GM12872 (cell line): ENCODE measurements around the gene ABCC2.

Experiments
- CTCF ChIP-seq: IDR thresholded peaks from 3 replicates; pipeline ENCODE4 v1.5.1; 2011; ENCODE audit warnings: low read depth, mild to moderate bottlenecking, low read length, moderate library complexity; ENCODE audit not compliant: insufficient read depth

ABCC2 gene

DNA sequence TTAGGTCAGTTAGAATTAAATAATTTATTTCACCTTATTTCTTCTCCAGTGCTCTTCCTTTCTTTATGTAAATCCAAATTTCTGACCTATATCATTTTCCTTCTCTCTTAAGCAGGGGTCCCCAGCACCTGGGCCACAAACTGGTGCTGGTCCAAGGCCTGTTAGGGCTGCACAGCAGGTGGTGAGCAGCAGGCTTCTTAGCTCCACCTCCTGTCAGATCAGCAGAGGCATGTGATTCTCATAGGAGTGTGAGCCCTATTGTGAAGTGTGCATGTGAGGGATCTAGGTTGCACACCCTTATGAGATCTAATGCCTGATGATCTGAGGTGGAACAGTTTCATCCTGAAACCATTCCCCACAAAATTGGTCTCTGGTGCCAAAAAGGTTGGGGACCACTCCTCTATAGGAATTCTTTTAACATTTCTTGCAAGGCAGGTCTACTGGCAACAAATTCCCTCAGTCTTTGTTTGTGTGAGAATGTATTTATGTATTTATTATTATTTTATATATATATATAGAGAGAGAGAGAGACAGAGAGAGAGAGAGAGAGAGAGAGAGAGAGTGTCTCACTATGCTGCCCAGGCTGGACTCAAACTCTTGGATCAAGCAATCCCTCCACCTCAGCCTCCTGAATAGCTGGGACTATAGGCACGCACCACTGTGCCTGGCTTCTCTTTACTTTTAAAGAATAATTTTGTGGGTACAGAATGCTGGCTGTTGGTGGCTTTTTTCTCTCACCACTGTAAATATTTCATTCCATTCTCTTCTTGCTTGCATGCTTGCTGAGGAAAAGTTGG lies 4.3 kb upstream of the ABCC2 start:
- no peak for TF ChIP-seq CTCF

DNA sequence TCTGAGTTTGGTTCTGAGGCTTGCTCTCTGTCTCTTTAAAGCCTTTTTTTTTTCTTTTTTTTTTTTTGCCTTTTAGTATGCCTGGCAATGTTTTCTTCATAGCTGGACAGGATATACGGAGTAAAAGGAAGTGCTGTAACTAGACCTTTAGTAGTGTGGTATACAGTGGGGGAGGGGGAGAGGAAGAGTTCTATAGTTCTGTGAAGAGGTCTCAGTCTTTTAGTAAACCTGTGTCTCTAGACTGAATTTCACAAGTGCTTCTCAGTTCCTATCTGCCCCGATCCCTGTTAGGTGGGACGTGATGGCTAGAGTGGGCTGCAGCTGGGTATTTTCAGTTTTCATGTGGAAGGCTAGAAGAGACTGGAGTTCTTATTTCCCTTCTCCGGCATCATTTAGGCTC lies 3.1 kb upstream of the ABCC2 start:
- no peak for TF ChIP-seq CTCF

DNA sequence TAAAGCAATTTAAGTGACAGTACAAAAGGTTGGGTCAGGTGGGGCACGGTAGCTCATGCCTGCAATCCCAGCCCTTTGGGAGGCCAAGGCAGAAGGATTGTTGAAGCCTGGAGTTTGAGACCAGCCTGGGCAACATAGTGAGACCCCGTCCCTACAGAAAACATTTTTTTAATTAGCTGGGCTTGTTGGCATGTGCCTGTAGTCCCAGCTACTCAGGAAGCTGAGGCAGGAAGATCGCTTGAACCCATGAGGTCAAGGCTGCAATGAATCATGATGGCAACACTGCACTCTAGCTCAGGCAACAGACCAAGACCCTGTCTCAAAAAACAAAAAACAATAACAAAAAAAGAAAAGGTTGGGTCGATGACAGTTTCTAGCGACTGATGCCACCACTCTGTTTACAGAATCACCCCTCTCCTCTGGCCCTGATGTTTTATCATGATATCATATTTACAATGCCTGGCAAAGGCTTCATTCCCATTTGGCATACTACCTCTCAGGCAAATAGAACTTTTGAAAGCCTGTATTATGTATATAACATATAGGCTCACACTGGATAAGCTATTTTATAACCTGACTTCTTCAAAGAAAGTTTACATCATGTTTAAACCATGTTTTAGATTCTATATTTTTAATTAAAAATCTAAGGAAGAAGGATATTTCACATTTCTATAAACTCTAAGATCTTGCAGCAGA lies 558 bp upstream of the ABCC2 start:
- TF ChIP-seq CTCF = no peak

- no peak for TF ChIP-seq CTCF
These were observed 1.7 kb downstream of the ABCC2 start for GRCh38 chr10:99784016-99784726.

DNA sequence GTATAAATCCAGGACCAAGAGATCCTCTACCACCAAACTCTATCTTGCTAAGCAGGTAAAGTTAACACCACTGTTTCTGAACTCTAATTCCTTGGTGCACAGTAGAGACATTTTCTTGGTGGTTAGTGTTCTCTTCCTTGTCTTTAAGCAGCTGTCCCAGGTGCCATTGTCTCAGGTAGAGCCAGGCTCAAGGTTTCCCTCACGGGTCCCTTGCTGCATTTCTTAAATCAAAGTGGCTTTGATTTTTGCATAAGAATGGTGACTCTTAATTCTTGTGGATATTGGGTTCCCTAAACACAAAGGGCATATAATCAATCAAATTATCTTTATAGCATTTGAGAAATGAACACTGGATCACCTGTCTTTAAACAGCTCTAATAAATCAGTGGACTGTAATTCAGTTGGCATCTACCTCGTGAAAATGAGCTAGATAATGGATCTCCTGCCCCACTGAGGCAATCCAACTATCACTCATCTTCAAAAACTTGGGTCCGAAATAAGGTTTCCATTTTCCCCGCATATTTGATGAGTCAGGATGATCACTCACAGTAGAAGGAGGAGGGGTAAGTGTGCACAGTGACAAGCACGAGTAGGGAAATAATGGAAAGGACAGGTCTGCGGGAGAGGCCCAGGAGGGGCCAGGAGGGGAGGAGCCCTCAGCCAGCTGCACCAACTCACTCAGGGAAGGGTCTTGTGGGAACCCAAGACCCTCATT lies 2.4 kb downstream of the ABCC2 start:
- TF ChIP-seq CTCF = no peak

DNA sequence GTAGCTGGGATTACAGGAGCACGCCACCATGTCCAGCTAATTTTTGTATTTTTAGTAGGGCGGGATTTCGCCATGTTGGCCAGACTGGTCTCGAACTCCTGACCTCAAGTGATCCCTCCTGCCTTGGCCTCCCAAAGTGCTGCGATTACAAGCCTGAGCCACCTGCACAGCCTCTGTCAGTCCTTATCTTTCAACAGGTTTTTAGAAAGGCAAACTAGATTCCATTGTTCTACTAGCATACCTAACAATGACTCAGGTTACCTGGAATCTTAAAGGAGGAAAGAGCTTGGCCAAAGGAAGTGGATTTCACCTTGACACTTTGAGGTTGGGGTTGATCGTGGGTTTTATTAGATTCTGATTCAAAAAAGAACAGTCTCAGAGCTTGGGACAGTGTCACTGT lies 3.2 kb downstream of the ABCC2 start:
- no peak for TF ChIP-seq CTCF

DNA sequence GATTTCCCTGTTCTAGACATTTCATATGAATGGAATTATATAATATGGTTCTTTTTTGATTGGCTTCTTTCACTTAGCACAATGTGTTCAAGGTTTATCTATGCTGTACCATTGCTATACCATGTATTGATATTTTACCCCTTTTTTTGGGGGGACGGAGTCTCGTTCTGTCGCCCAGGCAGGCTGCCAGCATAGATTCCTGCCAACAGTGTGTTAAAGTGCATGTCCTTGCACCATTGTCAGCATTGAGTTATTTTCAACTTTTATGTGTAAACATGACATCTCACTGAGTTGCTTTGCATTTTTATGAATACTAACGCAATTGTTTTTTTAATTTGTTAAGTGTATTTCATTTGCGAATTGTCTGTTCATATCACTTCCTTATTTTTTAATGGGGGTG lies 4.9 kb downstream of the ABCC2 start:
- no peak for TF ChIP-seq CTCF
